NB4 (cell line): Measurements from ENCODE around the gene PES1.
"Not testable (repeated sequence)": the region's sequence is repeated elsewhere in the genome, so short reads cannot be mapped to it uniquely, and the experiment has no call there.

Experiments
- DNase-seq: peaks from one replicate; pipeline ENCODE4 v3.0.0; 2010; ENCODE audit warnings: low read depth
- H3K4me3 ChIP-seq: one replicate; pipeline ENCODE4 v1.5.1; 2011; ENCODE audit warnings: mild to moderate bottlenecking, low read depth, low read length, moderate library complexity
- MYC ChIP-seq: IDR thresholded peaks from 2 replicates; pipeline ENCODE4 v1.6.1; 2011; ENCODE audit warnings: low read depth, low read length
- POLR2A ChIP-seq: IDR thresholded peaks from 2 replicates; pipeline ENCODE4 v1.6.1; 2011; ENCODE audit warnings: mild to moderate bottlenecking; ENCODE audit not compliant: insufficient read length; ENCODE audit errors: extremely low read depth
- TF ChIP-seq, protein P1 (sequence below): IDR thresholded peaks from 2 replicates; pipeline ENCODE4 v1.6.1; 2011; ENCODE audit warnings: low read depth, low read length
- TF ChIP-seq, protein P2 (sequence below): IDR thresholded peaks from one replicate; pipeline ENCODE4 v1.5.1; 2012; ENCODE audit warnings: low read depth, low read length

PES1 gene

DNA sequence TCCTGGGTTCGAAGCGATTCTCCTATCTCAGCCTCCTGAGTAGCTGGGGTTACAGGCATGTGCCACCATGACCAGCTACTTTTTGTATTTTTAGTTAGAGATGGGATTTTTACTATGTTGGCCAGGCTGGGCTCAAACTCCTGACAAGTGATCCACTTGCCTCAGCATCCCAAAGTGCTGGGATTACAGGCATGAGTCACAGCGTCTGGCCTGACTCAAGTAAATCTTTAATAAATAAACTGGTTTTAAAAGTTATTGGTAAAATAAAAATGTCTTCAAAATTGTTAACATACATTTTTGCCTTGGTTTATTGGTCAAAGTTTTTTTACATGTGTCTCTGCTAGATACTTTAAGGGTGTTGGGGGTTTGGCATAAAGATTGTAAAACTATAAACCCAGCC is 7.3 kb upstream of the PES1 start:
- H3K4me3 ChIP-seq: no peak overlapping the region
- DNase-seq: no peak
- no peak for TF ChIP-seq POLR2A
- TF ChIP-seq, protein P1, sequence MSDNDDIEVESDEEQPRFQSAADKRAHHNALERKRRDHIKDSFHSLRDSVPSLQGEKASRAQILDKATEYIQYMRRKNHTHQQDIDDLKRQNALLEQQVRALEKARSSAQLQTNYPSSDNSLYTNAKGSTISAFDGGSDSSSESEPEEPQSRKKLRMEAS: no peak
- TF ChIP-seq MYC: no peak
- TF ChIP-seq, protein P2, sequence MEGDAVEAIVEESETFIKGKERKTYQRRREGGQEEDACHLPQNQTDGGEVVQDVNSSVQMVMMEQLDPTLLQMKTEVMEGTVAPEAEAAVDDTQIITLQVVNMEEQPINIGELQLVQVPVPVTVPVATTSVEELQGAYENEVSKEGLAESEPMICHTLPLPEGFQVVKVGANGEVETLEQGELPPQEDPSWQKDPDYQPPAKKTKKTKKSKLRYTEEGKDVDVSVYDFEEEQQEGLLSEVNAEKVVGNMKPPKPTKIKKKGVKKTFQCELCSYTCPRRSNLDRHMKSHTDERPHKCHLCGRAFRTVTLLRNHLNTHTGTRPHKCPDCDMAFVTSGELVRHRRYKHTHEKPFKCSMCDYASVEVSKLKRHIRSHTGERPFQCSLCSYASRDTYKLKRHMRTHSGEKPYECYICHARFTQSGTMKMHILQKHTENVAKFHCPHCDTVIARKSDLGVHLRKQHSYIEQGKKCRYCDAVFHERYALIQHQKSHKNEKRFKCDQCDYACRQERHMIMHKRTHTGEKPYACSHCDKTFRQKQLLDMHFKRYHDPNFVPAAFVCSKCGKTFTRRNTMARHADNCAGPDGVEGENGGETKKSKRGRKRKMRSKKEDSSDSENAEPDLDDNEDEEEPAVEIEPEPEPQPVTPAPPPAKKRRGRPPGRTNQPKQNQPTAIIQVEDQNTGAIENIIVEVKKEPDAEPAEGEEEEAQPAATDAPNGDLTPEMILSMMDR: no peak

DNA sequence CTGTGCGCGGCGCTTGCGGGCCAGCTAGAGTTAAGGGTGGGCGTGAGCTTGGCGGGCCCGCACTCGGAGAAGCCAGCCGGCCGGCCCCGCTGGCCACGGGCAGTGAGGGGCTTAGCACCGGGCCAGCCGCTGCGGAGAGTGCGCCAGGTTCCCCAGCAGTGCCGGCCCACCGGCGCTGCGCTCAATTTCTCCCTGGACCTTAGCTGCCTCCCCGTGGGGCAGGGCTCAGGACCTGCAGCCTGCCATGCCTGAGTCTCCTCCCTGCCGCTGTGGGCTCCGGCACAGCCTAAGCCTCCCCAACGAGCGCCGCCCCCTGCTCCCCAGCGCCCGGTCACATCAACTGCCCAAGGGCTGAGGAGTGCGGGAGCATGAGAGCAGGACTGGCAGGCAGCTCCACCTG is 5.2 kb upstream of the PES1 start:
- TF ChIP-seq, protein P2: no peak
- TF ChIP-seq, protein P1: no peak
- TF ChIP-seq POLR2A (no peak), MYC (no peak)
- no peak overlapping the region for H3K4me3 ChIP-seq
- no peak for DNase-seq

DNA sequence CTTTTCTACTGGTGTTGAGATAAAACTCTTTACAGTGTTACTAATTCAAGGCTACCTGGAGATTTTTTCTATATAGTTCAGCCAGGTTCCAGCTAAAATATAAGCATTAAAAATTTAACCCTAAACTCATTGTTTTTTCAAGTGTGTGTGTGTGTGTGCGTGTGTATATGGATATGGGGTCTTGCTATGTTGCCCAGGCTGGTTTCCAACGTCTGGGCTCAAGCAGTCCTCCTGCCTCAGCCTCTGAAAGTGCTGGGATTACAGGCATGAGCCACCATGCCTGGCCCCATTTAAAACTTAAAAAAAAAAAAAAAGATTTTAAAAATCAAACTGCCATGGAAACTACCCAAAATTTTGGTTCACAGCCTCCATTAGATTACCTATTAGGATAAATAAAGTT is 4.5 kb upstream of the PES1 start:
- TF ChIP-seq MYC (no peak), POLR2A (no peak)
- TF ChIP-seq, protein P1: no peak
- TF ChIP-seq, protein P2: no peak
- H3K4me3 ChIP-seq: no peak overlapping the region
- DNase-seq: no peak

DNA sequence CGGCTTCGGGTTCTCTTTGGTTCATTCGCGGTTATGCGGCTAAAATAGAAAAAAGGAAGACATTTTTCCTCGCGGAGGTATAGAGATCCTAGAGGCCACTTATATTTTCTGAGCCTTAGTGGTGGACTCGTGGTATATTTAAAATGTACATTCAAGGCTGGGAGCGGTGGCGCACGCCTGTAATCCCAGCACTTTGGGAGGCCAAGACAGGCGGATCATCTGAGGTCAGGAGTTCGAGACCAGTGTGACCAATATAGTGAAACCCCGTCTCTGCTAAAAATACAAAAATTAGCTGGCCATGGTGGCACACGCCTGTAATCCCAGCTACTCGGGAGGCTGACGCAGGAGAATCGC is 627 bp upstream of the PES1 start:
- DNase-seq, H3K4me3 ChIP-seq: not testable (repeated sequence)

DNA sequence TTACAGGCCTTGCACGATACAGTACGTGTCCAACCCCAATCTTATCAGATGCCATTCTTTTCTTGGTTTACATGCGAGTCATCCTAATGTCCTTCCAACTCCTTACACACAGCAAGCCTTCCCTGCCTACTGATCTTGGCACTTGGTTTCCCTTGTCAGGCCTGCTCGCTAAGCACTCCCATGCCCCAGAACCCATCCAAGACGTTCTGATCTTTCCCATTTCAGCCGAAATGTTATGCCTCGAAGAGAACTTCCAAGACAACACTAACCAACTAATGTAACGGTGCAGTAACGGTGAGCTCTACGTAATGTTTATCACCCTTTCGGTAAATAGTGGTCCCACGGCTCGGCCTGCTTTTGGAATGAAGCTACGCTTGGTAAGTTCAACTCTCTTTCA is 521 bp downstream of the PES1 start:
- DNase-seq: no peak
- TF ChIP-seq, protein P1: peak; percentile 4; the same call in 1 of the 2 replicates
- TF ChIP-seq, protein P2: no peak
- TF ChIP-seq MYC (no peak), POLR2A (no peak)
- H3K4me3 ChIP-seq: peak overlapping the region; percentile 99

DNA sequence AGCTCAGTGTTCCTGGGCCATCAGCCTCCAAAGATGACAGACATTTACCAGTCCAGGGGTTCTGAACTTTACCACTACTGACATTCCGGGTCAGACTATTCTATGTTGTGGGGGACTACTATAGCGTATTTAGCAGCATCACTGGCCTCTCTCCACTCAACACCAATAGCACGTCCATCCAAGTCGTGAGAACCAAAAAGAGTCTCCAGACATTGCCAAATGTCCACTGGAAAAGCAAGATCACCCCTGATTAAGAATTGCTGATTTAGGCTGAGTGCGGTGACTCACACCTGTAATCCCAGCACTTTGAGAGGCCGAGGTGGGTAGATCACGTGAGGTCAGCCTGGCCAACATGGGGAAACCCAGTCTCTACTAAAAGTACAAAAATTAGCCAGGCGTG is 5.3 kb downstream of the PES1 start:
- no peak for DNase-seq
- H3K4me3 ChIP-seq: no peak overlapping the region
- TF ChIP-seq, protein P2: no peak
- TF ChIP-seq, protein P1: no peak
- TF ChIP-seq MYC (no peak), POLR2A (no peak)
